Endothelial cell of hepatic sinusoid (primary cell): ENCODE results near the gene PPP2R5C.

ENCODE experiments used
- in situ Hi-C: cut with HindIII; loops from 2 replicates; pipeline ENCODE4 v1.10.0; 2017; ENCODE audit warnings: low sequenced_read_pairs

The PPP2R5C gene

GRCh38 chr14:101905614-101906013, 144.1 kb downstream of the PPP2R5C start:
- in situ Hi-C loops = no loop called here

GRCh38 chr14:101906645-101907044, 145.1 kb downstream of the PPP2R5C start:
- in situ Hi-C loops = no loop called here

DNA sequence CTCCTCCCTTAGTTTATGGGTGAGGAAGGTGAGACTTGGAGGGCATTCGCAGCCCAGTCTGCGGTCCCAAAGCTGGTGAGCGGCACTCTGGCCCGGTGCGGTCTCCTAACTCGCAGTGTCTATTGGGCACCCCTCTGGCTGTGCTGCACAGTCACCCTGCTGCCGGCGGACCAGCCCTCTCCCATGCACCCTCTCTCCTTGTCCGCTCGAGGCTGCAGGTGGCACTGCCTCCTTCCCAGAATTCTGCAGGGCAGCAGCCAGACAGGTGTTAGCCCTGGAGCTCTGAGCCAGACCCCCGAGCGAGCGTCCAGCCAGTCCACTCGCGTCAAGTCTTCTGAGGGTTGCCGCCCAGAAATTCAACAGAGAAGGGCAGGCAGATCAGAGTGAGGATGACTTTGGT, 146.1 kb downstream of the PPP2R5C start:
- in situ Hi-C loops = no loop called here

DNA sequence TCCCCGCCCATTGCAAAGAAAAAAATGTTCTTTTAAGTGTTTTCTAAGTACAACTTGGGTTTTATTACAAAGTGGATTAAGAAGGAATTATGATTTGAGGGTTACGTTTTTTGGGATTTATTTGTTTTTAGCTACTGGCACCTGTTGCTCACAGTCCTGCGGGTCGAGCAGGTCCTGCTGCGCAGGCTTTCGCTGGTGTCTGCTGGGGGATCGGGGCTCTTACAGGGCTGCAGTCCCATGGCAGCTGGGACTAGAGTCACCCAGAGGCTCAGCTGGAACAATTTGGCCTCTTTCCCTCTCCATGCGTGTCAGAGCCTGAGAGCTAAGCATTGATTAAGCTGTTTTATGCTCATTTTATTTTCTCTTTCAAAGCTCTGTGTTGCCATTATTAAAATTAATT, 147.3 kb downstream of the PPP2R5C start:
- in situ Hi-C loops = no loop called here

DNA sequence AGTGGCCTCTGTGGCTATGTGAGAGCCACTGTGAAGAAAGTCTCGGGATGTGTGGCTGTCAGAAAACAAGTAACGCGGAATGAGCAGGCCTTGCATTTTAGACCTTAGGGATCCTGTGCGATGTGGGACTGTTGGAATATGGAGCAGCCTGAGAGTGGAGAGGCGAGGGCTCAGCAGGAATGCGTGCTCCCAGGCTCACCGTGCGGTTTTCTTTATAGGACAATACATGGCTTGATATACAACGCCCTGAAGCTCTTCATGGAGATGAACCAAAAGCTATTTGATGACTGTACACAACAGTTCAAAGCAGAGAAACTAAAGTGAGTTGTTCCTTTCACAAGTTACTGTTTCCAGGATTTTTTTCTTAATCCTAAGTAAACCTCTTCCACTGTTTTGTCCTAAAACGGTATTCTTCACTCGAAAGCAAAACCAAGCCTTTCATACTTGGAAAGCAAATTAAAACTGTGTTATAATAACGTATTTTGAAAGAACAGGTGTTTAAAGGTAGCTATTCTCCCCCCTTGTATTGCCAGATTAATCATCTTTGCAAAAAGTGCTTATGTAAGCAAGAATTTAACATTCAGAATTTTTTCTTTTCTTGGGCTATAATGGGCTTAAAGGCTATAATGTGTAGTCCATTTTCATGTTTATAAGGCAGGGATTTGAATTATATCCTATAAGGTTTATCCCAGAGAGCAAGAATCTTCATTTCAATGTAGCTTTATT, 148.0 kb downstream of the PPP2R5C start:
- in situ Hi-C loops = loop anchor here (5.0 kb wide), 2 partner anchors 62 to 68 kb away; no protein-coding TSS in a partner anchor

GRCh38 chr14:101912841-101913240, 151.3 kb downstream of the PPP2R5C start:
- in situ Hi-C loops = loop anchor here (5.0 kb wide), 2 partner anchors 64 to 66 kb away; no protein-coding TSS in a partner anchor

DNA sequence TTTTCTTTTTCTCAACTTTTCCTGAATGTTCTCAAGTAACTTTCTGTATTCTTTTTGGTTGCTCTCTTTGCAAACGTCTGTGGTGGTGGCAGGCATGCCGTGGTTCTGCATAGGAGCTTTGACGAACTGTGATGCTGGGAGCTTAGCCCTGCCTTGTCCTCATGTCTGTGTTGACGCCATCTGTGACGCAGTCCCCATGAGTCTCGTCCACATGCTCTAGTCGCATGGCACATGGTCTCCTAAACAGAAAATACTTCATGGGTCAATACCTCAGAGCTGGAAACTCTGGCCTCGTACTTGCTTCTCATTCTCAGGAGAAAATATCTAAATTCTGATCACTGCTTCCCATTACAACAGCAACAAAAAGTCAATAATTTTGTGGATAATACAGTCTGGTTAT, 152.6 kb downstream of the PPP2R5C start:
- in situ Hi-C loops = loop anchor here (5.0 kb wide), 2 partner anchors 63 to 67 kb away; no protein-coding TSS in a partner anchor

- in situ Hi-C loops = no loop called here
These were observed 154.6 kb downstream of the PPP2R5C start for GRCh38 chr14:101915871-101916815.

- in situ Hi-C loops = no loop called here
These were observed 155.4 kb downstream of the PPP2R5C start for GRCh38 chr14:101916816-101917412.

GRCh38 chr14:101917413-101918017, 156.0 kb downstream of the PPP2R5C start:
- in situ Hi-C loops = no loop called here

DNA sequence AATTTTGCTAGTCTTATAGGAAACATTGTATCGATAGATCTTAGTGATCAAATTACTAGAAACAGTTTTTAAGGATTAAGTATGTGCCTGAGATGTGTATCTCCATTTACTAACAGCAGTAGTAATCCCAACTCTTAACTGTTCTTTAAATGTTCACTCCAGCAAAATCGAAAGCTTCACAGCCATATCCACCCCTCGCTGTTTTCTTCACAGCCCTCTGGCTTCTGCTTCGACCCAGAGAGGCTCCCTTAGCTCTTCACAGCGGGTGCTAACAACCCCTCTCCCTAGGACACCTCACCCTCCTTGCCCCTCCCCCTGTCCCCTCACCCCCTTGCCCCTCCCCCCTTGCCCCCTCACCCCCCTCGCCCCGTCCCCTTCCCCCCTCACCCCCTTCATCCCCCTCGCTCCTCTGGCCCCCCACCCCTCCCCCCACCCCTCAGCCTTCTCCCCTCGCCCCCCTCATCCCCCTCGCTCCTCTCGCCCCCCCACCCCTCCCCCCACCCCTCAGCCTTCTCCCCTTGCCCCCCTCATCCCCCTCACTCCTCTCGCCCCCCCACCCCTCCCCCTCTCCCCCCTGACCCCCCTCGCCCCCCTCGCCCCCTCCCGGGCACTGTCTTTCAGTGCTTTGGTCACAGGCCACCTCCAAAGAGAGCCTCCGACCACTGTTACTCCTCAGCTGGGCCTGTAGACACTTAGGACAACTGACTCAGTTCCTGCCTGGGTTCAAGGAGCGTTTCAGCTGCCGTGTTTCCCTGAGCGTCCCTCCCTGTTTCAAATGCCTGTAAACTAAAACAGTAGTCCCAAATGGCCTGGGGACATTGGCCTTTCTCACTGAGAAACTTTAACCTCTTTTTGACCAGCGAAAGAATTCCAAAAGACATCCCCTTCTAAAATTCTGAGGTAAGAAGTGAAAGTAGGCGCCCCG, 156.8 kb downstream of the PPP2R5C start:
- in situ Hi-C loops = no loop called here

DNA sequence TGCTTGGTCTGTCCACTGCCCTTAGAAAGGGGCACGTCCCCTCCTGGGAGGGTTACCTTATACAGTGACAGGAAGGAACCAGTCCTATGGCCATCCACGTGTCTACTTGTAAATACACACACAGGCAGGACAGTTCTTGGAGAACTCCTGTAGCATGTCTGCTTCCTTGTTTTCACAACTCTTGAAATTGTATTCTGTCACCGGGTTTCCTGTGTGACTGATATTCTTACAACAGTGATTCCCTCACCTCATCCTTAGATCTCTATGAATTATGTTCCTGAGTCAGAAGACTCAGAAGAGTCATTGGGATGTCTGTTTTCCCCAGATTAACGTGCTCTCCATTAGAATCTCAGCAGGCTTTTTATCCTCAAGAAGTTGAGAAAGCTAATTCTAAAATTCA, 158.8 kb downstream of the PPP2R5C start:
- in situ Hi-C loops = no loop called here

DNA sequence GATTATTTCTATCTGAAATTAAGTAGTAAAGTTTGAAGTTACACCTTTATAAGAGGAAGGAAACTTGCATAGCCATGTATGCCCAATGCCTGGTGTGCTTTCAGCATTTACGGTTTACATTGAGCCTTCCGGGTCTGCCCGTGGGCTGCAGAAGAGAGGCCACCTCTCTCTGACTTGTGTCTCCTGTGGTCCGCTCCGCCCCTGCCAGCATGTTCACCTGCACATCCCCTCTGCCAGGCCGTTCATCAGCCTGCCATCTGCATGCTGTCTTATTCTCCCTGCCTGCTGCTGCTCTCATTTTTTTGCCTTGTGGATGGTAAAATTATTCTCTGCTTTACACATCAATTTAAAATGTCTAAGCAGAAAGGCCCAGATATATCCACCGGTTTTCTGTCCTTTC, 161.4 kb downstream of the PPP2R5C start:
- in situ Hi-C loops = no loop called here

DNA sequence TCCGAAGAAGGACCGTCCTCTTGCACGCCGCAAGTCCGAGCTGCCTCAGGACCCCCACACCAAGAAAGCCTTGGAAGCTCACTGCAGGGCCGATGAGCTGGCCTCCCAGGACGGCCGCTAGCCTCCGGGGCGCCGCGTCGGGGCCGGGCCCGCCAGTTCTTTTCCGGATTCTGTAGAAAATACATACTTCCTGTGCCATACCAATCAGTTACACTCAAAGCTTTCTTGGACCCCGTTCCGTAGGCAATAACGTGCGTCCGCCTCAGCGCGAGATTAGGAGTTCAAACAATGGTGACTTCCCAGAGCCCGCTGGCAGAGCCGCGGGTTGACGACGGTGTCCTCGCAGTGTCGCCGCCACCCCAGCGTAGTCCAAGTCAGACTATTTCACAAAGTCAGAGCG, 163.6 kb downstream of the PPP2R5C start:
- in situ Hi-C loops = no loop called here

- in situ Hi-C loops = no loop called here
These were observed 164.6 kb downstream of the PPP2R5C start for GRCh38 chr14:101926085-101926484.

GRCh38 chr14:101926620-101927019, 165.1 kb downstream of the PPP2R5C start:
- in situ Hi-C loops = no loop called here

DNA sequence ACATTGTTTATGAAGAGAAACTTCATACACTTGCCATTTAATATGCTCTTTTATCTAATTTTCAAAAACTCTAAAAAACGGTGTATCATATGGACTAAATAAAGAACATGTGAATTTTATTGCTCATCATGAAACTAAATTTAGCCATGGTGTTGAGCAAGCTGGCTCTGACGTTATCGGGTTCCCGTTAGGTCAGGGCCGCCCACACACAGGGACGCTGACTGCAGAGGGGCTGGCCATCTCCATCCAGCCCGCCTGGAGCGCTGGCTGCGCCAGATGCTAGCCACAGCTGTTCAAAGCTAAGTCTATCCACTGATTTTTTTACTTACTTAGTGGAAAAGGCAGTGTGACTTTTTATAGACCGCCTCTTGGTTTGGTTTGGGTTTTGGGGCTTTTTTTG, 166.3 kb downstream of the PPP2R5C start:
- in situ Hi-C loops = no loop called here

DNA sequence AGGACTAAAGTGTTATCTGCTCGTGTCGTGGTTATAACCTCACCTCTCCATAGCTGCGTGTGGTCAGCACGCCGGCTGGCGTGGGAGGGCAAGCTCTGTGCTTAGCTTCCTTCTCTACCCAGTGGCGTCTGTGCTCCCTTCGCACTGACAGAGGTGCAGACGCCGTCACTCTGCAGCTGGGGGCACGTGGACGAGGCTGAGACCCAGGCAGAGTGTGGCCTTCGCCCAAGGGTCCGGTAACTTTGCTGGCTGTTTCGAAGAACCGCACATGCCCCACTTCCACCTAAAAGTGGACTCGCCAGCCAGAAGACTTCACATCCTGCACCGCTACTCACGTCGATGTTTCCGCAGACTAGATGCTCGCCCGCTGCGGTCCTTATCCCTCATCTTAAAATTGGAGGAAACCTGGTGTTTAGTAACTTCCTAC, 166.9 kb downstream of the PPP2R5C start:
- in situ Hi-C loops = no loop called here

GRCh38 chr14:101929096-101929495, 167.6 kb downstream of the PPP2R5C start:
- in situ Hi-C loops = no loop called here

GRCh38 chr14:101929946-101930345, 168.4 kb downstream of the PPP2R5C start:
- in situ Hi-C loops = no loop called here
